Measurements from ENCODE around the gene CENPU.

The CENPU gene

DNA sequence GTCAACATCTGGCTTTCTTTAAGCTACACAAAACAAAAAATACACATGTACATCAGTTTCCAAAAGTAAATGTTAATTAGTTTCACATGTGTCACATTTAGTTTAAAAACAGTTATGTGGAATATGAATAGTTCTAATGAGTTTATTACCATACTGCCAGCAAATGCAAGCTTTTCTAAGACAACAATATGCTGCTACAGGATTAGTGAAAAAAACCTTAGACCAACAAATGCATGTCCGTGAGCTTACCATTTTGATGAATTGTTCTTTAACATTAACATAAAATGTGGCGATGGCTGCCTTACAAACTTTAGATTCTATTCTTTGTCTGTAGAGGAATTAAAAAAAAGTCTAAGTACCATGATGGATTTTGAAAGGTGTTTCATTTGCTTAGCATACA lies 31.8 kb downstream of the CENPU start:
- no peak for DNase-seq

DNA sequence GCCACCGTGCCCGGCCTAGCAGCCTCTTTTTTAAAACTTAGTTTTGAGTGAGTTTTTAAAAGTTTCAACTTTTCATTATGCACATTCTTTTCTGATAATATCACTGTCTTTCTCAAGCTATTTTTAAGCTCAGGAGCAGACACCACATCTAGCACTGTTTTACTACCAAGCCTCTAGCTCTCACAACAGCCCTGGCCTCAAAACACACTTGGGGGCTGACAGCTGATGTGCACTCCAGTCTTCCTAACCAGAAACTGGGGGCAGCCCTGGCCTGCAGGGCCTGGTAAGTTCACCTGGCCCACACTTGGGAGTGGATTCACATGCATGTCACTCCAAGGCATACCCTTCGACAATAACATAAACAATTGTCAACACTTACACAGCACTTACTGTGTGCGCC lies 34.0 kb downstream of the CENPU start:
- no peak for DNase-seq

- no peak for DNase-seq
Observed at GRCh38 chr4:184697956-184698355, 35.9 kb downstream of the CENPU start.

DNA sequence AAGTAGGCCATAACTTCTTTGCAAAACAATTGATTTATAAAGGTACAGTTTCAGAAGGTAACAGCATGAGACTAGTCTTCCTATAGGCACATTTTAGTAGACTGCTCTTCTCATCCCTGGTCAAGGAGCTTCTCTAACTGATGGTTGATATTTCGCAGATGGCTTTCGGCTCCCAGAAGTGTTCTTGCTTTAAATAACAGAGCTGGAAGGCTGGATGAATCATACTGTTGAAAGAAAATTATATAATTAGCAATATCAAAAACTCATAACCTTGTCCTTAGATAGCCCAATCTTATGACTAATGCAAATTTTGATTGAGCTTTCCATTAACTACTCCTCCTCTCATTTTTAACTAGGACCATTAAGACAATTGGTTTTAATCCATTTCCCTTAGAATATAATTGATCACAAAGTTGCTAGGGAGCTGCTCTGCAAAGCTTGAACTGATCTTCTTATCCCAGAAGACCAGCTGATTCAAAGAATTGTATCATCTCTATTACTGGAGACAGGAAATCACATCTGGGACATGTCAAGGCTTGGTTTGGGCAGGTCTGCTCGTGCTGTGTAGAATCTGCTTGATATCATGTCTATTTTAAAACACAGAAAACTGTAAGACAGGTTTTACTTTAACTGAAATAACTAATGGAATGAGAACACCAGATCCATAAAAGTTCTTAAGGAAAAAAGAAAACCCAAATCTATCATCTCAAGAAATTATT lies 38.6 kb downstream of the CENPU start:
- no peak for DNase-seq

DNA sequence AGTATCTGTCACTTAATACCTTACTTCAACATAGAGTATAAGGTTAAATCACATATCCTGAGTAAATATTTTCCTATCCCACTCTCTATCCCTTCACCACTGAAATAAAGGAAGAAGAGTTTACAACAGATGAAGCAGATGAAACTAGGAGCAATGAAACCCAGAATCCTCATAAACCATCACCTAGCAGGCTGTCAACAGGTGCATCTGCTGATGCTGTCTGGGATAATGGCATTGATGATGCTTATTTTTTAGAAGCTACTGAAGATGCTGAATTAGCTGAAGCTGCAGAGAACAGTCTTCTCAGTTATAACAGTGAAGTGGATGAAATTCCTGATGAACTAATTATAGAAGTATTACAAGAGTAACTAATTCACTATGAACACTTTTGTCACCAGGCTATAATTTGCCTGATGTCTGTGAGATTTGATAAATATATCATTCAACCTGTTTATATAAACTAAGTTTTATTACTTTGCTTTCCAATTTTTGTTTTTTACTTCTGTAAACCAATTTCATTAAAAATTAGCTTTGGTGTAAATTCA lies 39.4 kb downstream of the CENPU start:
- DNase-seq, result no peak

GRCh38 chr4:184693056-184693455 lies 40.8 kb downstream of the CENPU start:
- no peak for DNase-seq

- DNase-seq, result no peak
Observed at GRCh38 chr4:184689681-184690080, 44.2 kb downstream of the CENPU start.

GRCh38 chr4:184688447-184688846 lies 45.4 kb downstream of the CENPU start:
- no peak for DNase-seq

DNA sequence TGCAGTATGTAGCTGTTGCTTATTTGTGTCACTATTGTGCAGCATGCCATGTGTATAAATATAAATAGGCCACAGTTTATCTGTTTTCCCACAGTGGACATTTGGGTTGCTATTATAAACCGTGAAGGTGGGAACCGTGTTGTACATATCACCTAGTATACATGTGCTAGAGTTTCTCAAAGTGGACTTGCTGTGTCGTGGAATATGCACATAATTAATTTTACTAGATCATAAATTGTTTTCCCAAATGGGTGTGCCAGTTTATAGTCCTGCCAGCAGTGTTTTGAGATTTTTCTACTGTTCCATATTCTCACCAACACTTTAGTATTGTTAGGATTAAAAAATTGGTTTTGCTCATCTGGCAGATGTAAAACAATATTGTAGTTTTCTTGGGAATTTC lies 45.9 kb downstream of the CENPU start:
- no peak for DNase-seq

- no peak for DNase-seq
Observed at GRCh38 chr4:184684491-184685189, 49.3 kb downstream of the CENPU start.

- DNase-seq, result no peak
Observed at GRCh38 chr4:184681916-184682315, 52.0 kb downstream of the CENPU start.

GRCh38 chr4:184680698-184681097 lies 53.2 kb downstream of the CENPU start:
- no peak for DNase-seq

DNA sequence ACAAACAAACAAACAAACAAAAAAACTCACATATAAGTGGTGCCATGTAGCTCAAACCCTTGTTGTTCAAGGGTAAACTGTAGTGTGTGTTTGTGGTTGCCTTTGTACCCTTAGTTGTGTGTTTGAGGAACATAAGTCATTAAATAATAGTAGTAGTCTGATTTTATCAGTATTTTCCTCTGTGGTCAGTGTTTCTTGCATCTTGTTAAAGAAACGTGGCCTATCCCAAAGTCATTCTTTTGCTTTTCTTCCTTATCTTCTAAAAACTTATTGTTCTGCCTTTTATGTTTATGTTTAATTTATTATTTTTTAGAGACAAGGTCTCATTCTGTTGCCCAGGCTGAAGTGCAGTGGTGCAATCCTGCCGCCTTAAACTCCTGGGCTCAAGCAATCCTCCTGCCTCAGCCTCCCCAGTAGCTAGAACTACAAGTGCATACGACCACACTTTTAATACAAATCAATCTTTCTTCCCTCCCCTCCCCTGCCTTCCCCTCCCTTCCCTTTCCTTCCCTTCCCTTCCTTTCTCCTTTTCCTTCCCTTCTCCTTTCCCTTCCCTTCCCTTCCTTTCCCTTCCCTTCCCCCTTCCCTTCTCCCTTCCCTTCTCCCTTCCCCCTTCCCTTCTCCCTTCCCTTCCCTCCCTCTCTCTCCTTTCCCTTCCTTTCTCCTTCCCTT lies 57.9 kb downstream of the CENPU start:
- no peak for DNase-seq

DNA sequence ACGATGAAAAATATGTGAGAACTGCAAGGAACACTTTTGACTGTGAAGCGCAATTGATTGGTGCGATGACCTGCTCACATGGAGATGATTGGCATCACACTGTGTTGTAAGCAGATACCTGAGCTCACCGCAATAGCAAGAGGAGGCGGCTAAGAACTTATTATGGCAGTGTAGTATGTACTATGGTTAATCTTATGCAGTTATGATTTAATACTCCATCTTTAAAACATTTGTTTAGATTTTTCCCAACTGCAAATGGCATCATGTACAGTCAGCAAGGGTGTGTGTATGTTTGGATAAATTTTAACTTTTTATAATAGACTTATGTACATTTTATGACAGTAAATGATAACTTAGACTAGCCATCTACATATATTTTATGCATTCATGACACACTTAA lies 58.9 kb downstream of the CENPU start:
- no peak for DNase-seq

- no peak for DNase-seq
Observed at GRCh38 chr4:184674011-184674410, 59.9 kb downstream of the CENPU start.

GRCh38 chr4:184672741-184673140 lies 61.2 kb downstream of the CENPU start:
- DNase-seq, result no peak

- no peak for DNase-seq
Observed at GRCh38 chr4:184671101-184671500, 62.8 kb downstream of the CENPU start.

- DNase-seq, result peak; percentile 10
Observed at GRCh38 chr4:184669251-184669650, 64.6 kb downstream of the CENPU start.

GRCh38 chr4:184668511-184669114 lies 65.3 kb downstream of the CENPU start:
- DNase-seq, result no peak

DNA sequence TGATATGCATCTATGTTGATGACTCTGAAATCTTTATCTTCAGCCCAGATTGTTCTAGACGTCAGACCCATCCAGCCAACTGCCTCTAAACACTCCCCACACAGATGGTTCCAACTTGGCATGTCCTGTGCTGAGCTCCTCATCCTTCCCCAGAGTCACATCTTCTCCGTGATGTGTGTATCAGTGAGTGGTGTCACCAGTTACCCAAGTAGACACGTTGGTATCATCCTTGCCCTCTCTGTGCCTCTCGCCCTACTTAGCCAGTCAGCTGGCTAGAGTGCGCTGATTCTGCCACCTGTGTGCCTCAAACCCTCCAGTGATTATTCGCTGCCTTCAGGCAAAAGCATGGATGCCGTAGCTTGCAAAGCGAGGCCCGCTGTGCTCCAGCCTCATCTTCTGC lies 65.8 kb downstream of the CENPU start:
- DNase-seq, result no peak

- DNase-seq, result no peak
Observed at GRCh38 chr4:184666670-184667069, 67.2 kb downstream of the CENPU start.

GRCh38 chr4:184664445-184665210 lies 69.3 kb downstream of the CENPU start:
- no peak for DNase-seq

DNA sequence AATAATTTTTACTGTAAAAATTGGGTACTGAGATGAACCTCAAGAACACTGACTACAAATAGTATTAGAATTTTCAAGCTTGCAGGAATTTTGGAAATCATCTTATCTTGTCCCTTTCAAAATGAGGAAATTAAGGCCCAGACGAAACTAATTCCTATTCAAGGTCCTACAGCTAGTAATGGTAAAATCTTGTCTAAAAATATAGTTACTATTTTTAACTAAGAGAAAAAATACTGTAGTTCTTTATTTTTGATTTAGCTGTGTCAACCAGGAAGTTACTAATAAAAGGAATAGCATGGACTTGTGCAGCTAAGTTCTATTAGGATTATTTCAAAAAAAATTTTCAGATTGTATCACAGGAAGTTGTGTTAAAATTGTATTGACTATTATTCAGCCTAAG lies 71.7 kb downstream of the CENPU start:
- DNase-seq, result no peak

Data from DMS79 treated with DMSO at 0.1 percent for 48 hours (cell line).